ENCODE data around the gene ZMYND8. TPM values are rescaled to one million over a fixed set of nuclear protein-coding genes. Genes with fewer than 3 reads are reported as not detected.
A peak's percentile ranks its signal among the peaks of the same experiment; 100 is the strongest.

Gene ZMYND8
- total RNA-seq, 1 experiment from 2014 or later = 107 TPM

- Histone ChIP-seq H3K4me2 (peak overlapping the region; percentile 57), H4K20me1 (ENCODE audit: insufficient read depth) (peaks cover 10% of the 10 kb centered on the region), H3K4me3 (peak overlapping the region; percentile 3; the same call in 1 of the 2 replicates), H3K9me2 (ENCODE audit: insufficient read depth) (no peaks in the 10 kb centered on the region), H3K4me1 (replicated peaks; ENCODE audit: insufficient read depth) (peaks cover 40% of the 10 kb centered on the region), H3K27me3 (ENCODE audit: insufficient read depth, low read depth) (no peaks in the 10 kb centered on the region), H3K27ac (peak overlapping the region; percentile 79), H2AFZ (no peak overlapping the region), H3K79me2 (ENCODE audit: low read depth) (peaks cover 65% of the 10 kb centered on the region), H3F3A (ENCODE audit: insufficient read depth, low read depth) (peaks cover 78% of the 10 kb centered on the region), H3K36me3 (ENCODE audit: low read depth) (peaks cover 59% of the 10 kb centered on the region), H3K9me3 (ENCODE audit: insufficient read depth, low read depth) (no peaks in the 10 kb centered on the region)
- BruUV-seq (replicated peaks) = no TSS peak
- ChIA-PET POLR2A (ENCODE audit: unreplicated experiment) (interaction anchor here (0.5 to 0.8 kb wide), 8 partner anchors 46 to 753 kb away, joined by 3 to 5 read pairs (median 3); no protein-coding TSS in a partner anchor), CTCF (interaction anchor here (0.6 to 3.6 kb wide), 7 partner anchors 9 to 1346 kb away, joined by 3 to 47 read pairs (median 3); no protein-coding TSS in a partner anchor)
- TF ChIP-seq, protein P1, sequence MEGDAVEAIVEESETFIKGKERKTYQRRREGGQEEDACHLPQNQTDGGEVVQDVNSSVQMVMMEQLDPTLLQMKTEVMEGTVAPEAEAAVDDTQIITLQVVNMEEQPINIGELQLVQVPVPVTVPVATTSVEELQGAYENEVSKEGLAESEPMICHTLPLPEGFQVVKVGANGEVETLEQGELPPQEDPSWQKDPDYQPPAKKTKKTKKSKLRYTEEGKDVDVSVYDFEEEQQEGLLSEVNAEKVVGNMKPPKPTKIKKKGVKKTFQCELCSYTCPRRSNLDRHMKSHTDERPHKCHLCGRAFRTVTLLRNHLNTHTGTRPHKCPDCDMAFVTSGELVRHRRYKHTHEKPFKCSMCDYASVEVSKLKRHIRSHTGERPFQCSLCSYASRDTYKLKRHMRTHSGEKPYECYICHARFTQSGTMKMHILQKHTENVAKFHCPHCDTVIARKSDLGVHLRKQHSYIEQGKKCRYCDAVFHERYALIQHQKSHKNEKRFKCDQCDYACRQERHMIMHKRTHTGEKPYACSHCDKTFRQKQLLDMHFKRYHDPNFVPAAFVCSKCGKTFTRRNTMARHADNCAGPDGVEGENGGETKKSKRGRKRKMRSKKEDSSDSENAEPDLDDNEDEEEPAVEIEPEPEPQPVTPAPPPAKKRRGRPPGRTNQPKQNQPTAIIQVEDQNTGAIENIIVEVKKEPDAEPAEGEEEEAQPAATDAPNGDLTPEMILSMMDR (conservative IDR thresholded peaks at IDR 0.05) = no peak
- no peak for TF ChIP-seq EZH2 (IDR thresholded peaks at IDR 0.05; ENCODE audit: low read depth)
- intact Hi-C loops (cut with micrococcal nuclease; ENCODE audit: unreplicated experiment) = loop anchor here (1.0 to 5.0 kb wide), 6 partner anchors 46 to 517 kb away; partner anchors contain the start of gene NCOA3
- peak in 1 of 2 experiments; percentile 86 for DNase-seq
Observed at GRCh38 chr20:47274401-47275108, 81.9 kb downstream of the ZMYND8 start.

GRCh38 chr20:47273591-47274235 is 82.8 kb downstream of the ZMYND8 start:
- intact Hi-C loops (cut with micrococcal nuclease; ENCODE audit: unreplicated experiment) = loop anchor here (1.0 to 5.0 kb wide), 9 partner anchors 47 to 1347 kb away; partner anchors contain the start of gene NCOA3
- CTCF ChIA-PET = interaction anchor here (0.6 to 3.6 kb wide), 10 partner anchors 10 to 1346 kb away, joined by 3 to 47 read pairs (median 4); partner anchors contain the start of gene ZMYND8
- H4K20me1 ChIP-seq (ENCODE audit: insufficient read depth) = peaks cover 16% of the 10 kb centered on the region
- H3K36me3 ChIP-seq (ENCODE audit: low read depth) = peaks cover 65% of the 10 kb centered on the region
- no peak overlapping the region for H2AFZ ChIP-seq
- peaks cover 40% of the 10 kb centered on the region for H3K4me1 ChIP-seq (replicated peaks; ENCODE audit: insufficient read depth)
- H3K9me3 ChIP-seq (ENCODE audit: insufficient read depth, low read depth) = no peaks in the 10 kb centered on the region
- H3K4me3 ChIP-seq = peak overlapping the region; percentile 3; the same call in 1 of the 2 replicates
- TF ChIP-seq EZH2 (IDR thresholded peaks at IDR 0.05; ENCODE audit: low read depth) = no peak
- TF ChIP-seq, protein P1 (conservative IDR thresholded peaks at IDR 0.05) = no peak
- peaks cover 68% of the 10 kb centered on the region for H3K79me2 ChIP-seq (ENCODE audit: low read depth)
- no peak for DNase-seq
- H3K4me2 ChIP-seq = peak overlapping the region; percentile 57
- BruUV-seq (replicated peaks) = no TSS peak
- H3F3A ChIP-seq (ENCODE audit: insufficient read depth, low read depth) = peaks cover 84% of the 10 kb centered on the region
- POLR2A ChIA-PET (ENCODE audit: unreplicated experiment) = interaction anchor here (0.5 to 0.8 kb wide), 6 partner anchors 47 to 754 kb away, joined by 3 to 5 read pairs (median 4); no protein-coding TSS in a partner anchor
- no peaks in the 10 kb centered on the region for H3K27me3 ChIP-seq (ENCODE audit: insufficient read depth, low read depth)
- peak overlapping the region; percentile 79 for H3K27ac ChIP-seq
- H3K9me2 ChIP-seq (ENCODE audit: insufficient read depth) = no peaks in the 10 kb centered on the region

DNA sequence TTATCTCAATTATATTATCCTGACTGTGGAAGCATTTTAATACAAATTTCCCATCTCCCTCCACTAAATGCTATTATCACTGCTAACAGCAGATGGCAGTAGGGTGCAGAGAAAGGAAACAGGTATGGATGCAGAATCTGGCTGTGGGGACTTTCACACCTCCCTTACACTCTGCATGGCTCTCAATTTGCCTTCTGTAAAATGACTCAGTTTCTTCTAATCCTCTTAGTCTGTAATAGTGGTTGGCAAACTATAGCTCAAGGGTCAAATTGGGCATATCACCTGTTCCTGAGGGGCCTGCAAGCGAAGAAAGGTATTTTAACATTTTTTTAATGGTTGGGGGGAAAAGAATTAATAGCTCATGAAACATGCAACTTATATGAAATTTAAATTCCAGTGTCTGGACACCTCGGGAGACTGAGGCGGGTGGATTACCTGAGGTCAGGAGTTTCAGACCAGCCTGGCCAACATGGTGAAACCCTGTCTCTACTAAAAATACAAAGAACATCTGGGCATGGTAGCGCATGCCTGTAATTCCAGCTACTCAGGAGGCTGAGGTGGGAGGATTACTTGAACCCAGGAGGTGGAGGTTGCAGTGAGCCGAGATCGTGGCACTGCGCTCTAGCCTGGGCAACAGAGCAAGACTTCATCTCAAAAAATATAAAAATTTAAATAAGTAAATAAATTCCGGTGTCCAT is 83.5 kb downstream of the ZMYND8 start:
- Histone ChIP-seq H3K9me2 (ENCODE audit: insufficient read depth) (no peaks in the 10 kb centered on the region), H3K36me3 (ENCODE audit: low read depth) (peaks cover 63% of the 10 kb centered on the region), H2AFZ (no peak overlapping the region), H3K27me3 (ENCODE audit: insufficient read depth, low read depth) (no peaks in the 10 kb centered on the region), H3K27ac (no peak overlapping the region), H3K4me2 (no peak overlapping the region), H3F3A (ENCODE audit: insufficient read depth, low read depth) (peaks cover 81% of the 10 kb centered on the region), H3K4me1 (replicated peaks; ENCODE audit: insufficient read depth) (peaks cover 40% of the 10 kb centered on the region), H3K9me3 (ENCODE audit: insufficient read depth, low read depth) (no peaks in the 10 kb centered on the region), H4K20me1 (ENCODE audit: insufficient read depth) (peaks cover 20% of the 10 kb centered on the region), H3K79me2 (ENCODE audit: low read depth) (peaks cover 71% of the 10 kb centered on the region), H3K4me3 (no peak overlapping the region)
- peak; percentile 53 to 58 for DNase-seq
- POLR2A ChIA-PET (ENCODE audit: unreplicated experiment) = interaction anchor here (0.6 kb wide), 1 partner anchor 144 kb away, joined by 9 read pairs; no protein-coding TSS in a partner anchor
- CTCF ChIA-PET = interaction anchor here (0.6 to 3.6 kb wide), 8 partner anchors 28 to 348 kb away, joined by 3 to 47 read pairs (median 4); partner anchors contain the start of gene ZMYND8
- intact Hi-C loops (cut with micrococcal nuclease; ENCODE audit: unreplicated experiment) = loop anchor here (1.0 to 5.0 kb wide), 5 partner anchors 76 to 1348 kb away; partner anchors contain the start of gene NCOA3
- TF ChIP-seq, protein P1 (conservative IDR thresholded peaks at IDR 0.05) = peak; percentile 97
- TF ChIP-seq EZH2 (IDR thresholded peaks at IDR 0.05; ENCODE audit: low read depth) = no peak
- no TSS peak for BruUV-seq (replicated peaks)
